ENCODE measurements around the gene ZMIZ1.
"Not testable (repeated sequence)": the region's sequence is repeated elsewhere in the genome, so short reads cannot be mapped to it uniquely, and the experiment has no call there.

ZMIZ1 gene

DNA sequence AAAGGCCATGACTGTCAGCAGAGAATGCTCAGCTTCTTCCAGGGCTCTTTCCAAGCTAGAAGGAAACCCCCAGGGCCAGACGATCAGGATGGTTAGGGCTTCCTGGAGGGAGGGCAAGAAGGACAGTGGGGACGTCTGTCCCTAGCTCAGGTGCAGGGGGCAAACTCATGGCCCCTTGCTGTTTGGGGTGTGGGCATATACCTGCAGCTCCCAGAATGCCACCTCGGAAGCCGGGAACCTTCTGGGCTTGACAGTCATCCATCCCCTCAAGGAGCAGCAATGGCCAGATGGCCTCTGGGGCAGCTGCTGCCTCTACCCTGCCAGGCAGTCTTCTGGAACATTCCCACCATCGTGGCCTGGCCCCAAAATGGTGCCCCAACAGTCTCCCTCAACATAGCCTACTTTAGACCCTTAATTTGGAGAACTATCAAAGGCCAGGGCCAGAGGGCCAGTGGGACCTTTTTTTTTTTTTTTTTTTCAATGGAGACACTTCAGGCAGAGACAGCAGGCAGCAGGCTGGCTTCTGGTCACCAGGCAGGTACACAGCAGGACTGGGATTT, 40.2 kb upstream of the ZMIZ1 start:
- no peaks in the 10 kb centered on the region for H3K9me3 ChIP-seq (ENCODE audit: severe bottlenecking)
- no peak for TF ChIP-seq CTCF (IDR thresholded peaks at IDR 0.05; ENCODE audit: low read depth, low read length)
- no peaks in the 10 kb centered on the region for H3K36me3 ChIP-seq
- 0 out of 2 replicates have a peak overlapping the region, but pooled peaks have one; percentile 10 for H3K27ac ChIP-seq
- no peak overlapping the region for H3K4me3 ChIP-seq (ENCODE audit: low read depth, low read length)
- no peaks in the 10 kb centered on the region for H3K27me3 ChIP-seq (ENCODE audit: insufficient read depth, low read depth, severe bottlenecking)
- no peak for DNase-seq

GRCh38 chr10:79029478-79030390, 39.0 kb upstream of the ZMIZ1 start:
- Histone ChIP-seq H3K27me3 (ENCODE audit: insufficient read depth, low read depth, severe bottlenecking) (no peaks in the 10 kb centered on the region), H3K9me3 (ENCODE audit: severe bottlenecking) (no peaks in the 10 kb centered on the region), H3K27ac (no peak overlapping the region), H3K36me3 (no peaks in the 10 kb centered on the region), H3K4me3 (ENCODE audit: low read depth, low read length) (no peak overlapping the region)
- peak; percentile 74 for DNase-seq
- TF ChIP-seq CTCF (IDR thresholded peaks at IDR 0.05; ENCODE audit: low read depth, low read length), result no peak

DNA sequence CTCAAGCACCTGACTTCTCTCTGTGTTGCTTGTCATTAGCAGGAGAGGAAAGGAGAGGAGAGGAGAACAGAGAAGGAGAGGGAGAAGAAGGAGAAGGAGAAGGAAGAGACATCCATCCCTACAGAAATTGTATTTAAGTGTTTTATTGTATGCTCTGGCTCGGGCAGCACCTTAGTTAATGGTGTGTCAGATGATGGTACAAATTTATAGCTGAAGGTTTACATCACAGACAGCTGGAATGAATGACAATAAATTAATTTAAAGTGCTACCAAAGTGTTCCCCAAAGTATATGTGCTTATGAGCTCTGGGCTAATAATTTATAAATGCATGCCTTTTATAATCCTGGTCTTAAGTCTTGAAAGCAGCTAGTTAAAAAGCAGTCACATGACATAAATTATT, 38.1 kb upstream of the ZMIZ1 start:
- Histone ChIP-seq H3K4me3 (ENCODE audit: low read depth, low read length) (no peak overlapping the region), H3K9me3 (ENCODE audit: severe bottlenecking) (no peaks in the 10 kb centered on the region), H3K27ac (no peak overlapping the region), H3K36me3 (no peaks in the 10 kb centered on the region), H3K27me3 (ENCODE audit: insufficient read depth, low read depth, severe bottlenecking) (no peaks in the 10 kb centered on the region)
- no peak for DNase-seq
- no peak for TF ChIP-seq CTCF (IDR thresholded peaks at IDR 0.05; ENCODE audit: low read depth, low read length)

DNA sequence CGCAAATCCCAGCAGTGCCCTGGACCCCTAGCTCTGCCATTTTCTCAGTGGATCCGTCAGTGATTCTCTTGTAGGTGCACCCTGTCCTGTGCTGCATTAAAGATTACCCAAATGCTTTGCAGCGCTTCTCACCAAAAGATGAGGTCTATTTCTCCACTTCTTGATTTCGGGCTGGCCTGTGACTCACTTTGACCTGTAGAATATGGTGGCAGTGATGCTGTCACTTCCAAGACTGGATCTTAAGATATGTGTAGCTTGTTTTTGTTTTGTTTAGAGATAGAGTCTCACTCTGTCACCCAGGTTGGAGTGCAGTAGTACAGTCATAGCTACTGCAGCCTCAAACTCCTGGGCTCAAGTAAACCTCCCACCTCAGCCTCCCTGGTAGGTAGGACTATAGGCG, 37.0 kb upstream of the ZMIZ1 start:
- H3K27me3 ChIP-seq (ENCODE audit: insufficient read depth, low read depth, severe bottlenecking), result no peaks in the 10 kb centered on the region
- no peaks in the 10 kb centered on the region for H3K9me3 ChIP-seq (ENCODE audit: severe bottlenecking)
- no peak for TF ChIP-seq CTCF (IDR thresholded peaks at IDR 0.05; ENCODE audit: low read depth, low read length)
- no peak overlapping the region for H3K27ac ChIP-seq
- H3K36me3 ChIP-seq, result no peaks in the 10 kb centered on the region
- no peak overlapping the region for H3K4me3 ChIP-seq (ENCODE audit: low read depth, low read length)
- no peak for DNase-seq

- Histone ChIP-seq H3K36me3 (no peaks in the 10 kb centered on the region), H3K9me3 (ENCODE audit: severe bottlenecking) (no peaks in the 10 kb centered on the region), H3K27ac (no peak overlapping the region), H3K4me3 (ENCODE audit: low read depth, low read length) (no peak overlapping the region), H3K27me3 (ENCODE audit: insufficient read depth, low read depth, severe bottlenecking) (no peaks in the 10 kb centered on the region)
- TF ChIP-seq CTCF (IDR thresholded peaks at IDR 0.05; ENCODE audit: low read depth, low read length), result no peak
- no peak for DNase-seq
Measured at GRCh38 chr10:79034271-79034876, 34.4 kb upstream of the ZMIZ1 start.

DNA sequence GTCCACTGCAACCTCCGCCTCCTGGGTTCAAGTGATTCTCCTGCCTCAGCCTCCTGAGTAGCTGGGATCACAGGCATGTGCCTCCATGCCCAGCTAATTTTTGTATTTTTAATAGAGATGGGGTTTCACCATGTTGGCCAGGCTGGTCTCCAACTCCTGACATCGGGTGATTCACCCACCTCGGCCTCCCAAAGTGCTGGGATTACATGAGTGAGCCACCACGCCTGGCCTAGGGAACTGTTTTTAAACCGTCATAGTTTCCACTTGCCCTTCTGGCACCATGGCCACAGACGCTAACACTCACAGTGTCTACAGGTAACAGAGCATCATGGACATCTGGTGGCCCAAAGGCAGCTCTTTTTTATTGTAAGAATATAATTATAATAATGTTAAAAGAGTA, 32.4 kb upstream of the ZMIZ1 start:
- not testable (repeated sequence) for DNase-seq, H3K27ac ChIP-seq

More for the DNA sequence above, 32.4 kb upstream of the ZMIZ1 start:
- not testable (repeated sequence) for H3K9me3 ChIP-seq (ENCODE audit: severe bottlenecking); H3K36me3 ChIP-seq; H3K27me3 ChIP-seq (ENCODE audit: insufficient read depth, low read depth, severe bottlenecking); H3K4me3 ChIP-seq (ENCODE audit: low read depth, low read length)

Measured in WERI-Rb-1 (cell line).